Adrenal gland (tissue), 5 donors: ENCODE data around the gene PSENEN.

Experiments used
- POLR2A ChIP-seq, 2 donors: fragments of 450-650 bp; IDR thresholded peaks; one replicate each; pipeline ENCODE4 v1.6.1; 2017; ENCODE audit warnings: antibody characterized with exemption in 2 of 2, mild to moderate bottlenecking in 2 of 2, moderate library complexity in 1 of 2
- TF ChIP-seq, protein P1 (sequence below), 6 experiments: fragments of 450-650 bp in 4 of 6; fragments of 200-600 bp in 2 of 6; sonication (generic) in 1 of 6; IDR thresholded peaks; 1 replicate in 5 of 6; 2 replicates in 1 of 6; pipeline versions ENCODE4 v1.5.1 to v1.8.0; 2016 to 2021; ENCODE audit warnings: antibody characterized with exemption in 6 of 6, mild to moderate bottlenecking in 2 of 6, moderate library complexity in 1 of 6
- donor health status: DM: no; HTN: no; CAD: no.

DNA sequence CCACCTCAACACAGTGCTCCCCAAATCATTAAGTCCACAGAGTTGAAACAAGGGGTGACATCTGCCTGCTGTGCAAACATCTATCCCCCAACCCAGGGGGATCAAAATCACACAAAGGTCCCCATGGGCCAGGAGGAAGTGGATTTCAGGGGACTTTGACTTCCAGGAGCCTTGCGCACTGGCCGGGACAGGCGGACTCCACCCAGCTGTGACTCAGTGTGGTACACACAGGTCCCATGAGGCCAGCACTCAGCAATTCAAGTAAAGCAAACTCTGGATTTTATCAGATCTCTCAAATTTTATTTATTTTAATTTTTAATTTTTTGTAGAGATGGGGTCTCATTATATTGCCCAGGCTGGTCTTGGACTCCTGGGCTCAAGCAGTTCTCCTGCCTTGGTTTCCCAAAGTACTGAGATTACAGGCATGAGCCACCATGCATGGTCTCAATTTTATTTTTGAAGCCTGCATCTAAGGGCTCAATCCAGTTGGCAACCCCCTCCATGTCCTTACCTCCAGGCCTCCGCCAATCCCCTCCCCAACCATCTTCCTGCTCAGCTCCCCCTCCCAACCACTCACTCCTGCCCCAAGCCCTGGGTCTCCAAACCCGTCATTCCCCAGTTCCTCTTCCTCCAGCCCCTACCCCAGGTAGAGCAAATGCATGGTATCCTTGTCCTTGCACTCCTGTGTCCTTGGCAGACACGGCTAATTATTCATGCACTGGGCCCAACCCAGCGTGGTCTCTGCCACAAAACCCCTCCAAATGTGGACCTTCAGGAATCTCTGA, 48.1 kb downstream of the PSENEN start:
- no peak for TF ChIP-seq POLR2A (IDR thresholded peaks at IDR 0.05)
- TF ChIP-seq, protein P1, sequence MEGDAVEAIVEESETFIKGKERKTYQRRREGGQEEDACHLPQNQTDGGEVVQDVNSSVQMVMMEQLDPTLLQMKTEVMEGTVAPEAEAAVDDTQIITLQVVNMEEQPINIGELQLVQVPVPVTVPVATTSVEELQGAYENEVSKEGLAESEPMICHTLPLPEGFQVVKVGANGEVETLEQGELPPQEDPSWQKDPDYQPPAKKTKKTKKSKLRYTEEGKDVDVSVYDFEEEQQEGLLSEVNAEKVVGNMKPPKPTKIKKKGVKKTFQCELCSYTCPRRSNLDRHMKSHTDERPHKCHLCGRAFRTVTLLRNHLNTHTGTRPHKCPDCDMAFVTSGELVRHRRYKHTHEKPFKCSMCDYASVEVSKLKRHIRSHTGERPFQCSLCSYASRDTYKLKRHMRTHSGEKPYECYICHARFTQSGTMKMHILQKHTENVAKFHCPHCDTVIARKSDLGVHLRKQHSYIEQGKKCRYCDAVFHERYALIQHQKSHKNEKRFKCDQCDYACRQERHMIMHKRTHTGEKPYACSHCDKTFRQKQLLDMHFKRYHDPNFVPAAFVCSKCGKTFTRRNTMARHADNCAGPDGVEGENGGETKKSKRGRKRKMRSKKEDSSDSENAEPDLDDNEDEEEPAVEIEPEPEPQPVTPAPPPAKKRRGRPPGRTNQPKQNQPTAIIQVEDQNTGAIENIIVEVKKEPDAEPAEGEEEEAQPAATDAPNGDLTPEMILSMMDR (IDR thresholded peaks at IDR 0.05), result no peak
